ENCODE data around the gene TMEM145.

TMEM145 gene

GRCh38 chr19:42278452-42279154 lies 34.5 kb upstream of the TMEM145 start:
- no peak for DNase-seq

GRCh38 chr19:42279155-42279901 lies 33.8 kb upstream of the TMEM145 start:
- DNase-seq: no peak

GRCh38 chr19:42279902-42280814 lies 33.0 kb upstream of the TMEM145 start:
- DNase-seq: peak; percentile 88

- no peak for DNase-seq
These were observed 32.3 kb upstream of the TMEM145 start for GRCh38 chr19:42280815-42281145.

- DNase-seq: no peak
These were observed 31.8 kb upstream of the TMEM145 start for GRCh38 chr19:42281146-42281826.

GRCh38 chr19:42281827-42282762 lies 31.0 kb upstream of the TMEM145 start:
- no peak for DNase-seq

GRCh38 chr19:42282819-42283187 lies 30.3 kb upstream of the TMEM145 start:
- DNase-seq: no peak

GRCh38 chr19:42283188-42284065 lies 29.7 kb upstream of the TMEM145 start:
- DNase-seq: peak; percentile 97

- peak; percentile 81 for DNase-seq
These were observed 29.0 kb upstream of the TMEM145 start for GRCh38 chr19:42284066-42284501.

- DNase-seq: no peak
These were observed 28.3 kb upstream of the TMEM145 start for GRCh38 chr19:42284591-42285341.

GRCh38 chr19:42285541-42285941 lies 27.6 kb upstream of the TMEM145 start:
- DNase-seq: no peak

GRCh38 chr19:42285988-42286348 lies 27.1 kb upstream of the TMEM145 start:
- no peak for DNase-seq

- DNase-seq: no peak
These were observed 26.6 kb upstream of the TMEM145 start for GRCh38 chr19:42286349-42287016.

- no peak for DNase-seq
These were observed 25.9 kb upstream of the TMEM145 start for GRCh38 chr19:42287017-42287826.

GRCh38 chr19:42287827-42288107 lies 25.3 kb upstream of the TMEM145 start:
- no peak for DNase-seq

GRCh38 chr19:42288387-42288786 lies 24.7 kb upstream of the TMEM145 start:
- DNase-seq: no peak

GRCh38 chr19:42288881-42289555 lies 24.1 kb upstream of the TMEM145 start:
- no peak for DNase-seq

GRCh38 chr19:42289556-42290041 lies 23.5 kb upstream of the TMEM145 start:
- DNase-seq: no peak
